ES-I3 (cell line): ENCODE measurements around the gene GBE1.
"Not testable (repeated sequence)": the region's sequence is repeated elsewhere in the genome, so short reads cannot be mapped to it uniquely, and the experiment has no call there.

Experiments
- H3K36me3 ChIP-seq: 2 replicates; pipeline ENCODE4 v1.6.1; 2013; ENCODE audit warnings: mild to moderate bottlenecking, low read length, control low read depth, moderate library complexity; ENCODE audit not compliant: insufficient read depth
- H3K4me1 ChIP-seq: 2 replicates; pipeline ENCODE4 v1.6.1; 2013; ENCODE audit warnings: mild to moderate bottlenecking, control low read depth, low read length; ENCODE audit not compliant: insufficient read depth
- H3K9ac ChIP-seq: 2 replicates; pipeline ENCODE4 v1.6.1; 2013; ENCODE audit warnings: low read depth, mild to moderate bottlenecking, low read length, moderate library complexity
- H3K9me3 ChIP-seq: 2 replicates; pipeline ENCODE4 v1.6.1; 2013; ENCODE audit warnings: mild to moderate bottlenecking, low read length, moderate library complexity; ENCODE audit not compliant: control insufficient read depth, insufficient read depth

Gene GBE1

DNA sequence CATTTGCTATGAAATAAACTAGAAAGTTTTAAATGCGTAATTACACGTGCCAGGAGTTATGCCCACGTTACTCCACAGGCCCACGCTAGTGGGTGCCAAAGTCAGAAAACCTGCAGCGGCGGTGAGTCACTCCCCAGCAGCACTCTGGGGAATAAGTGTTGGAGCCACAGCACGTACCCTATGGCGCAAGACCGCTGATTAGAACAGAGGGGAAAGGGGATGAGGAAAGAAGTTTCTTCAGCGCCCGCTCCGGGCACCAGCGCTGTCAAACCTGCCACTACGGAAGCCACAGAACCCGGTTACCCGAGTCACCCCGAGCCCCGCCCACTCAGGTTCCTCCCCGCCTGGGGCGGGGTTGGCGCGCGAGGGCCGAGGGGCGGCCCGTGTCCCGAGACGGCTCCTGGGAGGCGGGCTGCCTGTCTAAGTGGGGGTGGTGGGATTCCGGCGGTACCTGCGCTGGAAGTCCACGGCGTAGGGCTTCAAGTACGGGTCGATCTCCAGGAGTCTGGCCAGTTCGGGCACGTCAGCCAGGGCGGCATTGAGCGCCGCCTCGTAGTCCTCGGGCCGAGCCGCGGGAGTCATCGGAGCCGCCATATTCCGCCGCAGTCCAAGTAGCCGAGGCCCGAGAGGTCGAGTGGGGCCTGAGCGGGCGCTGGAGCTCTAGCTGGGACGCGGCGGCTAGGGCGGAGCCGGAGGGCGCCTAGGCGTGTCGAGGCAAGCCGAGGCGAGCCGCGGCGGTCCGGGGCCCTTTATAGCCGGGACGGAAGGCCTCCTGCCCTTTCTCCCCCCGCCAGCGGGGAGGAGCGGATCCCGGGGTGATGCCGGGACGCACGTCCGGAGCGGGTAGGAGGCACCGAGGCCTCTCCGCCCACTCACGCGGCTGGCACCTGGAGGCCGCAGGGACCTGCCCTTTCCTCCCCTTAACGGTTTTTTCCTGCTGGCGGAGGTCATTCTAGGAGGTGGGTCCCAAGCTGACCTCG, at the start of gene GBE1:
Gene GBE1, minus strand, starts transcription at position 722 of the 980 bp plus-strand sequence. Its CDS starts 128 bp downstream, at position 594.
- H3K36me3 ChIP-seq, result peaks cover 5% of the 10 kb centered on the region; the same call in 1 of the 2 replicates
- H3K4me1 ChIP-seq, result peaks cover 15% of the 10 kb centered on the region; the same call in 1 of the 2 replicates
- H3K9ac ChIP-seq, result peak within 1 kb of the TSS; percentile 90
- no peaks in the 10 kb centered on the region; the same call in 1 of the 2 replicates for H3K9me3 ChIP-seq

- Histone ChIP-seq H3K9me3 (no peaks in the 10 kb centered on the region), H3K4me1 (no peaks in the 10 kb centered on the region), H3K9ac (no peak overlapping the region), H3K36me3 (no peaks in the 10 kb centered on the region)
These were observed 47.5 kb upstream of the GBE1 start for GRCh38 chr3:81808900-81809299.

GRCh38 chr3:81799403-81799802, 38.0 kb upstream of the GBE1 start:
- H3K4me1 ChIP-seq, result no peaks in the 10 kb centered on the region
- H3K36me3 ChIP-seq, result no peaks in the 10 kb centered on the region
- no peaks in the 10 kb centered on the region for H3K9me3 ChIP-seq
- no peak overlapping the region for H3K9ac ChIP-seq

- H3K9ac ChIP-seq, result no peak overlapping the region
- H3K36me3 ChIP-seq, result no peaks in the 10 kb centered on the region
- H3K4me1 ChIP-seq, result peaks cover 3% of the 10 kb centered on the region; the same call in 1 of the 2 replicates
- no peaks in the 10 kb centered on the region for H3K9me3 ChIP-seq
These were observed 32.0 kb upstream of the GBE1 start for GRCh38 chr3:81793410-81793809.

GRCh38 chr3:81790117-81790516, 28.7 kb upstream of the GBE1 start:
- Histone ChIP-seq H3K9me3 (no peaks in the 10 kb centered on the region), H3K36me3 (no peaks in the 10 kb centered on the region), H3K4me1 (peaks cover 3% of the 10 kb centered on the region; the same call in 1 of the 2 replicates), H3K9ac (no peak overlapping the region)

DNA sequence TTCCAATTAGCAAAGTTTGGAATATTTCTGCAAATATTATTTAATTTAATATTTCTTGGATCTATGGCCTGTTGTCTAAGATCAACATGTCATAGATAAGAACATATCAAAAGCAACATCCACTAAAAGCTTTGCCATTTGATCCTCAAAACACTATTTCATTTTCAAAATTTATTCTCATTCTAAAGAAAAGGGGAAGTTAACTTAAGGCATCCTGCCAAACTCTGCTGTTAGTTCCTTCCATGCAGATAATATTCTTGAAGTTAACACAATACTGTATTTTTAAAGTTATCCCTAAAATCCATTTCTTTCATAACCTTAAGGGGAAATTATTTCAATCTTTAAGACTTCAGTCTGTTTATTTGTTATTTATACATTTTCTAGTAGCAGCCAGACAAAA, 28.2 kb upstream of the GBE1 start:
- no peak overlapping the region for H3K9ac ChIP-seq
- H3K9me3 ChIP-seq, result no peaks in the 10 kb centered on the region
- H3K4me1 ChIP-seq, result peaks cover 3% of the 10 kb centered on the region; the same call in 1 of the 2 replicates
- H3K36me3 ChIP-seq, result no peaks in the 10 kb centered on the region

- peaks cover 3% of the 10 kb centered on the region; the same call in 1 of the 2 replicates for H3K4me1 ChIP-seq
These were observed 27.2 kb upstream of the GBE1 start for GRCh38 chr3:81788610-81789009.

DNA sequence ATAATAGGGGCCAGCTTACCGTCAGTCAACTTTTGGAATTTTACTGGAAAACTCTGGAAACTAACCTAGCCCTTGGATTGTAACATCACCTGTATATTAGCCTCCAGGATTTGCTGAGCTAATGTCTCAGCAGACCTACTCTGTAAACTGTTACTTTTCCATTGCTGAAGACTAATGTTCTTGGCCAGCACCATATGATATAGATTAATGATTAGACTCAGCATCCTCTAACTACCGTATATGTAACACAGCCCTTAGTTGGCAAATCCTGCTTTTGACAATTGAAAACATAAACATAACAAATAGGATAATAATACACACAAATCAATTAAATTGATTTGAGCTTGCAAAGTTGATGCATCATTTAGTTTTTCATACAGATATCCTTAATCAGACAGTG, 26.6 kb upstream of the GBE1 start:
- Histone ChIP-seq H3K4me1 (peaks cover 3% of the 10 kb centered on the region; the same call in 1 of the 2 replicates), H3K9ac (no peak overlapping the region), H3K9me3 (no peaks in the 10 kb centered on the region), H3K36me3 (no peaks in the 10 kb centered on the region)

More at GRCh38 chr3:81788610-81789009, 27.2 kb upstream of the GBE1 start:
- no peak overlapping the region for H3K9ac ChIP-seq
- no peaks in the 10 kb centered on the region for H3K9me3 ChIP-seq
- no peaks in the 10 kb centered on the region for H3K36me3 ChIP-seq

DNA sequence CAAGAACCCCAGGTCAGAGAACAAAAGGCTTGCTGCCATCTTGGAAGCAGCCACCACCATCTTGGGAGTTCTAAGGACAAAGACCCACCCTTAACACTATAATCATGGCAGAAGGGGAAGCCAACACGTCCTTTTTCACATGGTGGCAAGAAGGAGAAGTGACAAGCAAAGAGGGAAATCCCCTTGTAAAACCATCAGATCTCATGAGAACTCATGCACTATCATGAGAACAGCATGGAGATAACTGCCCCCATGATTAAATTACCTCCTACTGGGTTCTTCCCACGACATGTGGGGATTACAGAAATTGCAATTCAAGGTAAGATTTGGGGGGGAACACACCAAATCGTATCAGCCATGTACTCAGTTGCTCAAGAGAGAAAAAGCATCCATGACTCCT, 21.1 kb upstream of the GBE1 start:
- Histone ChIP-seq H3K9me3 (peaks cover 6% of the 10 kb centered on the region), H3K9ac (no peak overlapping the region), H3K36me3 (no peaks in the 10 kb centered on the region), H3K4me1 (no peaks in the 10 kb centered on the region)

- H3K4me1 ChIP-seq, result no peaks in the 10 kb centered on the region
- H3K9me3 ChIP-seq, result peaks cover 6% of the 10 kb centered on the region
- H3K9ac ChIP-seq, result no peak overlapping the region
- H3K36me3 ChIP-seq, result no peaks in the 10 kb centered on the region
These were observed 17.3 kb upstream of the GBE1 start for GRCh38 chr3:81778678-81779182.

- H3K9me3 ChIP-seq, result peaks cover 2% of the 10 kb centered on the region; the same call in 1 of the 2 replicates
- H3K36me3 ChIP-seq, result no peaks in the 10 kb centered on the region
- H3K4me1 ChIP-seq, result no peaks in the 10 kb centered on the region
- no peak overlapping the region for H3K9ac ChIP-seq
These were observed 15.2 kb upstream of the GBE1 start for GRCh38 chr3:81776643-81777042.

DNA sequence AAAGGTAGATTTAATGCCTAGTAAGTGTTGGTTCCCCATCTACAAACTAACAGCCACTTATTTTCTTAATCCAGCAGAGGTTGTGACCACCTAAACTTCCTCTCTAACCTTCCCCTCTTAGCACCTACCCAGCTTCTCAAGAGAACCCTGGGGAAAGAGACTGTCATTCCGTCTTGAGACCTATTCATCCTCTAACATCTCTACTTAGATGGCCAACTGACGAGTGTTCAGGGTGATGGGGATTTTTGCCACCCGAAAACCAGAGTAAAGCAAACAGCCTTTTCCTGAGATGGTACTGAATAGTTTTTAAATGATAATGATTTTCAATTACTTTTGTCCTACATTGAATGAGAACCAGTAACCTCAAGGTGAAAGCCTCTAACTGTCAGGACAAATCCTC, 9.3 kb upstream of the GBE1 start:
- H3K9me3 ChIP-seq, result no peaks in the 10 kb centered on the region; the same call in none of the 2 replicates

GRCh38 chr3:81769299-81769698, 7.9 kb upstream of the GBE1 start:
- Histone ChIP-seq H3K9me3 (no peaks in the 10 kb centered on the region; the same call in none of the 2 replicates), H3K4me1 (no peaks in the 10 kb centered on the region)

More for the DNA sequence above, 9.3 kb upstream of the GBE1 start:
- Histone ChIP-seq H3K4me1 (no peaks in the 10 kb centered on the region), H3K36me3 (no peaks in the 10 kb centered on the region), H3K9ac (no peak overlapping the region)

DNA sequence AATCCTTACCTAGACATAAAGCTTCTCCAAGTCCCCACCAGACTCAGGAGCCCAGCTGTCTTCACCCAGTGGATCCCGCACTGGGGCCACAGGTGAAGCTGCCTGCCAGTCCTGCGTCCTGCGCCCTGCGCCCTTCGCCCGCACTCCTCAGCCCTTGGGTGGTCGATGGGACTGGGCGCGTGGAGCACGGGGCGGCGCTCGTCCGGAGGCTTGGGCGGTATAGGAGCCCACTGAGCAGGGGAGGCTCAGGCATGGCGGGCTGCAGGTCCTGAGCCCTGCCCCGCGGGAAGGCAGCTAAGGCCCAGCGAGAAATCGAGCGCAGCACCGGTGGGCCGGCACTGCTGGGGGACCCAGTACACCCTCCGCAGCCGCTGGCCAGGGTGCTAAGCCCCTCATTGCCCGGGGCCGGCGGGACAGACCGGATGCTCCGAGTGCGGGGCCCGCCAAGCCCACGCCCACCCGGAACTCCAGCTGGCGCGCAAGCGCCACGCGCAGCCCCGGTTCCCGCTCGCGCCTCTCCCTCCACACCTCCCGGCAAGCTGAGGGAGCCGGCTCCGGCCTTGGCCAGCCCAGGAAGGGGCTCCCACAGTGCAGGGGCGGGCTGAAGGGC, 5.9 kb upstream of the GBE1 start:
- not testable (repeated sequence) for H3K36me3 ChIP-seq, H3K9me3 ChIP-seq, H3K9ac ChIP-seq
- H3K4me1 ChIP-seq, result peaks cover 11% of the 10 kb centered on the region; the same call in 1 of the 2 replicates

More at GRCh38 chr3:81769299-81769698, 7.9 kb upstream of the GBE1 start:
- no peak overlapping the region for H3K9ac ChIP-seq
- H3K36me3 ChIP-seq, result no peaks in the 10 kb centered on the region
